Stimulated activated CD8-positive, alpha-beta memory T cell treated with anti-CD3 and anti-CD28 coated beads, Interleukin-7, amount 100 ng/mL, for 1 hour (primary cell): ENCODE measurements around the gene QRICH2.
"Not testable (repeated sequence)": the region's sequence is repeated elsewhere in the genome, so short reads cannot be mapped to it uniquely, and the experiment has no call there.

ENCODE experiments used
- DNase-seq, 2 donors: peaks; one replicate each; pipeline ENCODE4 v3.0.0-alpha.2; 2020; ENCODE audit warnings: low read depth in 2 of 2

Gene QRICH2

GRCh38 chr17:76307966-76308338 is at the start of gene QRICH2:
Gene QRICH2, minus strand, starts transcription at chr17:76308276. Its CDS starts 278 bp downstream, at chr17:76307998.
- no peak for DNase-seq

- no peak for DNase-seq
These were observed 49.6 kb upstream of the QRICH2 start for GRCh38 chr17:76357597-76358158.

GRCh38 chr17:76356803-76357456 is 48.9 kb upstream of the QRICH2 start:
- no peak for DNase-seq

GRCh38 chr17:76354747-76355310 is 46.8 kb upstream of the QRICH2 start:
- no peak for DNase-seq

GRCh38 chr17:76354317-76354729 is 46.2 kb upstream of the QRICH2 start:
- no peak for DNase-seq

GRCh38 chr17:76353599-76354316 is 45.7 kb upstream of the QRICH2 start, which contains the start of gene PRPSAP1:
Gene PRPSAP1, minus strand, starts transcription at chr17:76353916. Its CDS starts 213 bp downstream, at chr17:76353703.
- peak; percentile 58 to 61 for DNase-seq

- no peak for DNase-seq
These were observed 45.0 kb upstream of the QRICH2 start for GRCh38 chr17:76353004-76353598.

- DNase-seq, result no peak
These were observed 43.5 kb upstream of the QRICH2 start for GRCh38 chr17:76351526-76352071.

GRCh38 chr17:76350463-76350862 is 42.4 kb upstream of the QRICH2 start:
- DNase-seq, result no peak

- not testable (repeated sequence) for DNase-seq
These were observed 38.9 kb upstream of the QRICH2 start for GRCh38 chr17:76346936-76347335.

- DNase-seq, result no peak
These were observed 37.4 kb upstream of the QRICH2 start for GRCh38 chr17:76345377-76345974.

- DNase-seq, result no peak
These were observed 35.0 kb upstream of the QRICH2 start for GRCh38 chr17:76343106-76343505.

GRCh38 chr17:76341301-76341700 is 33.2 kb upstream of the QRICH2 start:
- DNase-seq, result no peak

- no peak for DNase-seq
These were observed 29.3 kb upstream of the QRICH2 start for GRCh38 chr17:76337413-76337777.

- no peak for DNase-seq
These were observed 28.8 kb upstream of the QRICH2 start for GRCh38 chr17:76336756-76337412.

- DNase-seq, result no peak
These were observed 27.8 kb upstream of the QRICH2 start for GRCh38 chr17:76335716-76336381.

GRCh38 chr17:76333673-76334505 is 25.8 kb upstream of the QRICH2 start:
- DNase-seq, result no peak

GRCh38 chr17:76331083-76331482 is 23.0 kb upstream of the QRICH2 start:
- no peak for DNase-seq

GRCh38 chr17:76329664-76330063 is 21.6 kb upstream of the QRICH2 start:
- no peak for DNase-seq

- DNase-seq, result no peak
These were observed 19.6 kb upstream of the QRICH2 start for GRCh38 chr17:76327696-76328095.
